Endothelial cell of umbilical vein (primary cell): Measurements from ENCODE around the gene AQP12B.

Experiments
- EZH2 ChIP-seq: IDR thresholded peaks from 2 replicates; pipeline ENCODE4 v1.6.1; 2012; ENCODE audit warnings: borderline replicate concordance, low read depth, mild to moderate bottlenecking, moderate library complexity, low read length, inconsistent platforms; ENCODE audit not compliant: severe bottlenecking
- JUN ChIP-seq: IDR thresholded peaks from 2 replicates; pipeline ENCODE4 v1.6.1; 2011; ENCODE audit warnings: borderline replicate concordance, low read depth; ENCODE audit not compliant: insufficient read length, insufficient read depth
- MYC ChIP-seq: IDR thresholded peaks from one replicate; pipeline ENCODE4 v1.6.1; 2011; ENCODE audit warnings: mild to moderate bottlenecking, low read depth, low read length
- TF ChIP-seq, protein P1 (sequence below), 2 donors: IDR thresholded peaks; 1 replicate in 1 of 2; 2 replicates in 1 of 2; pipeline ENCODE4 v1.5.1; 2011; ENCODE audit warnings: low read length in 2 of 2, mild to moderate bottlenecking in 2 of 2, moderate library complexity in 2 of 2, control low read depth in 1 of 2, inconsistent platforms in 1 of 2, low read depth in 1 of 2; ENCODE audit not compliant: insufficient read depth in 1 of 2; ENCODE audit errors: extremely low read depth in 1 of 2

DNA sequence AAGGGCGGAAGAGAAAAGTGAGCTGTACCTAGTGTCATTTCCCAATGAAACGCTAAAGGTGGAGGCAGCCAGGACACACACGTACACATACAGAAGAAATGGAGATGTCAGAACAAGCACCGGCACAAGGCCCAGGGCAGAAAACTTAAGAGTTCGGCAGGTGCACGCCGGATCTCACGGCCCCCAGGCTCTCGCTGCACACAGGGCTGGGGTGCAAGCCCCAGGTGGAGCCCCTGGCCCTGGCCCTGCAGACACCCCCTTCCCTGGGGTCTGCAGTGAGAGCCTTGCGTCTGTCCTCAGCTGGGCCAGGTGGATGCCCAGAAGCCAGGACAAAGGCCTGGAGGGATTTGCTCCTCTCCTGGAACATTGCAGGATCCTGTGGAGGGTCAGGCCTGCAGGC lies 45.7 kb upstream of the AQP12B start:
- TF ChIP-seq, protein P1, sequence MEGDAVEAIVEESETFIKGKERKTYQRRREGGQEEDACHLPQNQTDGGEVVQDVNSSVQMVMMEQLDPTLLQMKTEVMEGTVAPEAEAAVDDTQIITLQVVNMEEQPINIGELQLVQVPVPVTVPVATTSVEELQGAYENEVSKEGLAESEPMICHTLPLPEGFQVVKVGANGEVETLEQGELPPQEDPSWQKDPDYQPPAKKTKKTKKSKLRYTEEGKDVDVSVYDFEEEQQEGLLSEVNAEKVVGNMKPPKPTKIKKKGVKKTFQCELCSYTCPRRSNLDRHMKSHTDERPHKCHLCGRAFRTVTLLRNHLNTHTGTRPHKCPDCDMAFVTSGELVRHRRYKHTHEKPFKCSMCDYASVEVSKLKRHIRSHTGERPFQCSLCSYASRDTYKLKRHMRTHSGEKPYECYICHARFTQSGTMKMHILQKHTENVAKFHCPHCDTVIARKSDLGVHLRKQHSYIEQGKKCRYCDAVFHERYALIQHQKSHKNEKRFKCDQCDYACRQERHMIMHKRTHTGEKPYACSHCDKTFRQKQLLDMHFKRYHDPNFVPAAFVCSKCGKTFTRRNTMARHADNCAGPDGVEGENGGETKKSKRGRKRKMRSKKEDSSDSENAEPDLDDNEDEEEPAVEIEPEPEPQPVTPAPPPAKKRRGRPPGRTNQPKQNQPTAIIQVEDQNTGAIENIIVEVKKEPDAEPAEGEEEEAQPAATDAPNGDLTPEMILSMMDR (IDR thresholded peaks at IDR 0.05; ENCODE audit: extremely low read depth in 1 of 2, insufficient read depth in 1 of 2, low read depth in 1 of 2, low read length in 2 of 2): no peak
- TF ChIP-seq EZH2 (no peak), JUN (no peak), MYC (no peak)
